ENCODE results near the gene CTAG2. TPM values are rescaled to one million over a fixed set of nuclear protein-coding genes. Genes with fewer than 3 reads are reported as not detected.

CTAG2 gene
- total RNA-seq, 4 donors from 2014 or later: not detected

DNA sequence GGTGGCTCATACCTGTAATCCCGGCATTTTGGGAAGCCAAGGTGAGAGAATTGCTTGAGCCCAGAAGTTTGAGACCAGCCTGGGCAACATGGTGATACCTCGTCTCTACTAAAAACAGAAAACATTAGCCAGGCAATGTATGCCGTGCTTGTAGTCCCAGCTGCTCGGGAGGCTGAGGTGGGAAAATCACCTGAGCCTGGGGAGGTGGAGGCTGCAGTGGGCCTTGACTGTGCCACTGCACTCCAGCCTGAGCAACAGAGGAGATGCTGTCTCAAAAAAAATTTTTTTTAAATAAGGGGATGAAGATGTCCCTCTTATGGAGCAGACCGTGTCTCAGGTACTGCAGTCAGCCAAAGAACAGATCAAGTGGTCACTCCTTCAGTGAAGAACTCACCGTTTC is 47.8 kb downstream of the CTAG2 start:
- Histone ChIP-seq H3K27ac (no peak overlapping the region), H3K27me3 (no peaks in the 10 kb centered on the region), H3K9me3 (no peaks in the 10 kb centered on the region), H3K4me1 (no peaks in the 10 kb centered on the region), H3K4me3 (no peak overlapping the region), H3K36me3 (no peaks in the 10 kb centered on the region)
- no peak for DNase-seq
- TF ChIP-seq, protein P1, sequence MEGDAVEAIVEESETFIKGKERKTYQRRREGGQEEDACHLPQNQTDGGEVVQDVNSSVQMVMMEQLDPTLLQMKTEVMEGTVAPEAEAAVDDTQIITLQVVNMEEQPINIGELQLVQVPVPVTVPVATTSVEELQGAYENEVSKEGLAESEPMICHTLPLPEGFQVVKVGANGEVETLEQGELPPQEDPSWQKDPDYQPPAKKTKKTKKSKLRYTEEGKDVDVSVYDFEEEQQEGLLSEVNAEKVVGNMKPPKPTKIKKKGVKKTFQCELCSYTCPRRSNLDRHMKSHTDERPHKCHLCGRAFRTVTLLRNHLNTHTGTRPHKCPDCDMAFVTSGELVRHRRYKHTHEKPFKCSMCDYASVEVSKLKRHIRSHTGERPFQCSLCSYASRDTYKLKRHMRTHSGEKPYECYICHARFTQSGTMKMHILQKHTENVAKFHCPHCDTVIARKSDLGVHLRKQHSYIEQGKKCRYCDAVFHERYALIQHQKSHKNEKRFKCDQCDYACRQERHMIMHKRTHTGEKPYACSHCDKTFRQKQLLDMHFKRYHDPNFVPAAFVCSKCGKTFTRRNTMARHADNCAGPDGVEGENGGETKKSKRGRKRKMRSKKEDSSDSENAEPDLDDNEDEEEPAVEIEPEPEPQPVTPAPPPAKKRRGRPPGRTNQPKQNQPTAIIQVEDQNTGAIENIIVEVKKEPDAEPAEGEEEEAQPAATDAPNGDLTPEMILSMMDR (IDR thresholded peaks at IDR 0.05): no peak
- no peak for TF ChIP-seq POLR2A (IDR thresholded peaks at IDR 0.05)
- intact Hi-C loops (cut with DNase I; ENCODE audit: low total_unique reads): no loop called here

DNA sequence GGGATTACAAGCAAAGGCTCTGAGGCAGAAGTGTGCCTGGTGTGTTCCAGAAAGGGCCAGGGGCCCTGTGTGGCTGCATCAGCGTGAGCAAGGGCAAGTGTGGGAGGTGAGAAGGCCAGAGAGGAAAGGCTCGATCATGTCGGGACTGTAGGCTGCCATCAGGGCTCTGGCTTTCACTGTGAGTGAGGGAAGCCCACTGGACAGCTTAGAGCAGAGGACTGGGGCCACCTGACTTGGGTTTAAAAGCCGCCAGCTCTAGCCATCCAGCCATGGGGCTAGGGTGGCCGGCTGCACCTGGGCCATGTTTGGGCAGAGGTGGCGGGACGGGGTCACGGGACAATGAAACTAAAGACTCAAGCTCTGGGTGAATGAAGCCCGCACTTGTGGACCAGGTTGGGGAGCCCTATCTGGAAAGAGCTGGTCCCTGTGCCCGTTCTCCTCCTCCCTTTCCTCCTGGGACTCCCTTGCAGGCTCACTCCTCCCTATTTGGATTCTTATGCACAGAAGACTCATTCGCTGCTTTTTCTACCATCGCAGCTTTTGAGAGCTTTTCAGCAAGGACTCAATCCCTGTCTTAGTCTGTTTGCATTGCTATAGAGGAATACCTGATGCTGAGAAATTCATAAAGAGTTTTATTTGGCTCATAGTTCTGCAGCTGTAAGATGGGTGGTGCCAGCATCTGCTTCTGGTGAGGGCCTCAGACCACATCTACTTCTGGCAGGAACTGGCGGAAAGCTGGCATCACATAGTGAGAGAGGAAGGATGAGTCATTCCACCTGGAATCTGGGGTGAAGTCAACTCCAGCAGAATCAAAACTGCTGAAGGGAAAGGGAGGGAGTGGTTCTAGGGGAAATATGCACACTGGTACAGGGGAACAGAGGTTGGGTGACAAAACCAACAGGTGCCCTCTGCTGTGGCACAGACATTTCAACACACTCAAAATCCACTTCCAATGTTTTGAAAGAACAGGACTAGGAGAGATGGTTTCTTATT is 49.6 kb downstream of the CTAG2 start:
- peak overlapping the region in 1 of 2 donors; percentile 31 for H3K27ac ChIP-seq
- H3K4me1 ChIP-seq: no peaks in the 10 kb centered on the region
- H3K9me3 ChIP-seq: no peaks in the 10 kb centered on the region
- no peak overlapping the region for H3K4me3 ChIP-seq
- DNase-seq: peak in 1 of 2 donors; percentile 32
- no peak for TF ChIP-seq POLR2A (IDR thresholded peaks at IDR 0.05)
- TF ChIP-seq, protein P1 (IDR thresholded peaks at IDR 0.05): no peak
- intact Hi-C loops (cut with DNase I; ENCODE audit: low total_unique reads): no loop called here
- H3K36me3 ChIP-seq: no peaks in the 10 kb centered on the region
- H3K27me3 ChIP-seq: no peaks in the 10 kb centered on the region

DNA sequence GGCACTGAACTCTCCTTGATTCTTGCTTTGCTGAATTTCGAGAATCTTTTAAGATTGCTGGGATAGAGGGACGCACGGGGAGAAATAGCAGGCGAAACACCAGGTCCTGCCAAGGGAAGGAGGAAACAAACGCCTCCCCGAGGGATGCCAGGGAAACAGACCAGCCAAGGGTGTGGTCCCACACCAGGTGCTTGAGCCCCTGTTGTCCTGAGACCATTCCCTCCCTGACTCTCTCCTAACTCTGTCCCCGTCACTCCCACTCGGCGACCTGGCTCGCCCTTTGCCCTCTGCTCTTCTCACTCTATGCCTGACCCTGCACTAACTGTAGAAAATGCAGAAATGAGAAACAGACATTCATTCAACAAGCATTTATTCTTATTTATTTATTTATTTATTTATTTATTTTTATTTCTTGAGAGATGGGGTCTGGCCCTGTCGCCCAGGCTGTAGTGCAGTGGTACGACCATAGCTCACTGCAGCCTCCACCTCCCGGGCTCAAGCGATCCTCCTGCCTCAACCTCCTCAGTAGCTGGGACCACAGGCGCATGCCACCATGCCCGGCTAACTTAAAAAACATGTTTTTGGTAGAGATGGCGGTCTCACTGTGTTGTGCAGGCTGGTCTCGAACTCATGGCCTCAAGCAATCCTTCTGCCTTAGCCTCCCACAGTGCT is 50.5 kb downstream of the CTAG2 start:
- TF ChIP-seq, protein P1 (IDR thresholded peaks at IDR 0.05): no peak
- no peak for TF ChIP-seq POLR2A (IDR thresholded peaks at IDR 0.05)
- Histone ChIP-seq H3K27ac (no peak overlapping the region), H3K36me3 (no peaks in the 10 kb centered on the region), H3K9me3 (no peaks in the 10 kb centered on the region), H3K4me3 (no peak overlapping the region), H3K4me1 (no peaks in the 10 kb centered on the region), H3K27me3 (no peaks in the 10 kb centered on the region)
- intact Hi-C loops (cut with DNase I; ENCODE audit: low total_unique reads): no loop called here
- no peak for DNase-seq

DNA sequence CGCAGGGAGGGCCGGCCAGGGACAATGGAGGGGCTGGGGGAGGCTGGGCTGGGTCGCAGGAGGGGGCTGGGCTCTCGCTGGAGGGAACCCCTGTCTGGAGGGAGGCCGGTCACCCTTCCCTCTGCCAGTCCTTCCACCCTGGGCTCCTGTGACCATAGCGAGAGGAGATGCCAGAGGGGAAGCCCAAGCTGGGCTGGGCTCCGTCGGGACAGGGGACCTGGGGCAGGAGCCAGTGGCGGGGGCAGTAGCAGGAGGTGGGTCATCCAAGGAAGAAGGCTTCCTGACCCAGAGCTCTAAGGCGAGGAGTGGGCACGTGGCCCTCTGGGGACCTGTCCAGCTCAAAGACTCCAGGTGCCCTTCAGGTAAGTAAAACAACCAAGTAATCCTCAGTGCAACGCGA is 51.2 kb downstream of the CTAG2 start:
- no peaks in the 10 kb centered on the region for H3K9me3 ChIP-seq
- no peaks in the 10 kb centered on the region for H3K27me3 ChIP-seq
- no peak overlapping the region for H3K4me3 ChIP-seq
- TF ChIP-seq, protein P1 (IDR thresholded peaks at IDR 0.05): no peak
- TF ChIP-seq POLR2A (IDR thresholded peaks at IDR 0.05): no peak
- H3K36me3 ChIP-seq: no peaks in the 10 kb centered on the region
- no peaks in the 10 kb centered on the region for H3K4me1 ChIP-seq
- DNase-seq: no peak
- intact Hi-C loops (cut with DNase I; ENCODE audit: low total_unique reads): no loop called here
- no peak overlapping the region for H3K27ac ChIP-seq

Small RNA genes within 50 kb of the gene (small RNA-seq; reads per million reads assigned to genes)
- gene AC244090.1 (not detected), gene AC244107.2 (not detected)

Other genes starting within 250 kb of the CTAG2 start
- 10 to 100 TPM; 10.2 to 31.8 (median 21.2) TPM for gene DNASE1L1, start 244.3 kb downstream of the CTAG2 start, total RNA-seq
- 10 to 100 TPM; 15.3 to 62.3 (median 20.5) TPM for gene TAFAZZIN, start 242.0 kb downstream of the CTAG2 start, total RNA-seq
- 10 to 100 TPM in 3 of 4 donors, 1 to 10 TPM in 1; 5.1 to 71.3 (median 42.1) TPM for gene ATP6AP1, start 224.9 kb downstream of the CTAG2 start, total RNA-seq
- gene GDI1, start 216.4 kb downstream of the CTAG2 start, total RNA-seq: 100 to 1,000 TPM in 3 of 4 donors, 10 to 100 TPM in 1; 100.0 to 175 (median 135) TPM
- 10 to 100 TPM; 16.4 to 48.8 (median 28.3) TPM for gene FAM50A, start 209.4 kb downstream of the CTAG2 start, total RNA-seq
- 100 to 1,000 TPM in 1 of 4 donors, 10 to 100 TPM in 1, 1 to 10 TPM in 2; 2.1 to 102 (median 8.6) TPM for gene PLXNA3, start 195.3 kb downstream of the CTAG2 start, total RNA-seq
- 10 to 100 TPM in 2 of 4 donors, 1 to 10 TPM in 1, not detected in 1; 4.7 to 19.4 (median 13.1) TPM for gene LAGE3, start 174.3 kb downstream of the CTAG2 start, total RNA-seq
- gene UBL4A, start 167.0 kb downstream of the CTAG2 start, total RNA-seq: 10 to 100 TPM; 14.7 to 36.3 (median 29.5) TPM
- 10 to 100 TPM in 3 of 4 donors, 1 to 10 TPM in 1; 9.1 to 62.8 (median 32.7) TPM for gene SLC10A3, start 162.9 kb downstream of the CTAG2 start, total RNA-seq
- 10 to 100 TPM in 2 of 4 donors, 1 to 10 TPM in 2; 5.1 to 55.9 (median 15.4) TPM for gene FAM3A, start 137.3 kb downstream of the CTAG2 start, total RNA-seq
- gene G6PD, start 106.7 kb downstream of the CTAG2 start, total RNA-seq: 10 to 100 TPM; 15.5 to 69.6 (median 23.8) TPM
- gene IKBKG, start 106.0 kb downstream of the CTAG2 start, total RNA-seq: 10 to 100 TPM in 3 of 4 donors, 1 to 10 TPM in 1; 2.6 to 30.0 (median 18.3) TPM
- gene CTAG1A, start 68.4 kb downstream of the CTAG2 start, total RNA-seq: not detected
- under 1 TPM in 1 of 4 donors, not detected in 3; 0.46 TPM for gene CTAG1B, start 34.3 kb downstream of the CTAG2 start, total RNA-seq
- 10 to 100 TPM in 1 of 4 donors, 1 to 10 TPM in 3; 2.9 to 34.1 (median 7.2) TPM for gene GAB3, start 97.5 kb upstream of the CTAG2 start, total RNA-seq
- gene DKC1, start 109.3 kb upstream of the CTAG2 start, total RNA-seq: 10 to 100 TPM in 2 of 4 donors, 1 to 10 TPM in 2; 6.4 to 36.4 (median 19.1) TPM
- 10 to 100 TPM in 3 of 4 donors, 1 to 10 TPM in 1; 8.5 to 31.0 (median 20.4) TPM for gene MPP1, start 151.9 kb upstream of the CTAG2 start, total RNA-seq
- gene SMIM9, start 181.1 kb upstream of the CTAG2 start, total RNA-seq: not detected
- 10 to 100 TPM in 1 of 4 donors, 1 to 10 TPM in 2, under 1 TPM in 1; 0.28 to 16.7 (median 6.1) TPM for gene F8A1, start 232.8 kb upstream of the CTAG2 start, total RNA-seq